B cell (primary cell): Measurements from ENCODE around the gene URB1. TPM values are rescaled to one million over a fixed set of nuclear protein-coding genes. Genes with fewer than 3 reads are reported as not detected.
A peak's percentile ranks its signal among the peaks of the same experiment; 100 is the strongest.

Source experiments
- ATAC-seq: fragments of 200-7000 bp; cut with Tn5 transposase; one replicate; pipeline ENCODE4 v1.10.0; 2021; ENCODE audit warnings: low read depth, mild to moderate bottlenecking, moderate number of reproducible peaks, moderate library complexity
- CTCF ChIA-PET: fragments of 350-600 bp; sonication (Branson Sonifier 250); formaldehyde crosslinking; loops from one replicate; lab custom pipeline; 2021; ENCODE audit warnings: antibody characterized with exemption, inconsistent platforms; lab: Charles Lee
- POLR2A ChIA-PET: fragments of 350-600 bp; sonication (Branson Sonifier 250); formaldehyde crosslinking; loops from one replicate; lab custom pipeline; 2021; ENCODE audit warnings: antibody characterized with exemption; lab: Charles Lee
- DNase-seq: peaks from one replicate; pipeline ENCODE4 v3.0.0; 2013
- H2AFZ ChIP-seq: 2 replicates; pipeline ENCODE4 v1.6.1; 2012; ENCODE audit warnings: mild to moderate bottlenecking, low read depth, low read length; ENCODE audit not compliant: insufficient read depth, poor library complexity, severe bottlenecking
- H3K27ac ChIP-seq, 2 donors: 1 replicate in 1 of 2; 2 replicates in 1 of 2; pipeline ENCODE4 v1.5.1; 2012 to 2013; ENCODE audit warnings: low read length in 2 of 2, mild to moderate bottlenecking in 2 of 2, moderate library complexity in 1 of 2
- H3K27me3 ChIP-seq, 4 experiments: fragments of 200-600 bp in 1 of 4; sonication (generic) in 1 of 4; replicated peaks in 1 of 4; 1 replicate in 2 of 4; 2 replicates in 2 of 4; pipeline versions ENCODE4 v1.6.1 to v1.7.0; 2013 to 2016; ENCODE audit warnings: low read length in 3 of 4, mild to moderate bottlenecking in 2 of 4, mixed read lengths in 1 of 4, moderate library complexity in 1 of 4; ENCODE audit not compliant: insufficient read depth in 4 of 4, control insufficient read depth in 3 of 4; ENCODE audit errors: control extremely low read depth in 1 of 4
- H3K36me3 ChIP-seq, 2 experiments: replicated peaks in 1 of 2; 1 replicate in 1 of 2; 2 replicates in 1 of 2; pipeline versions ENCODE4 v1.6.1 to v1.7.1; 2013; ENCODE audit warnings: low read length in 1 of 2; ENCODE audit not compliant: insufficient read depth in 2 of 2, control insufficient read depth in 1 of 2; ENCODE audit errors: control extremely low read depth in 1 of 2, extremely low read depth in 1 of 2
- H3K4me1 ChIP-seq, 2 donors: fragments of 200-600 bp in 1 of 2; sonication (generic) in 1 of 2; 1 replicate in 1 of 2; 2 replicates in 1 of 2; pipeline versions ENCODE4 v1.5.1 to v1.6.1; 2013 to 2017; ENCODE audit warnings: low read length in 2 of 2; ENCODE audit not compliant: control insufficient read depth in 2 of 2, insufficient read depth in 2 of 2
- H3K4me2 ChIP-seq: replicated peaks from 2 replicates; pipeline ENCODE3; 2012; ENCODE audit warnings: mild to moderate bottlenecking, low read depth, low read length; ENCODE audit not compliant: poor library complexity, severe bottlenecking
- H3K4me3 ChIP-seq, 5 experiments: fragments of 200-600 bp in 1 of 5; sonication (generic) in 1 of 5; 1 replicate in 3 of 5; 2 replicates in 2 of 5; pipeline versions ENCODE4 v1.5.1 to v1.7.0; 2011 to 2016; ENCODE audit warnings: low read length in 4 of 5, mild to moderate bottlenecking in 4 of 5, low read depth in 2 of 5, control low read depth in 1 of 5, moderate library complexity in 1 of 5; ENCODE audit not compliant: insufficient read depth in 1 of 5; ENCODE audit errors: control extremely low read depth in 1 of 5, extremely low read depth in 1 of 5
- H3K79me2 ChIP-seq: fragments of 200-600 bp; sonication (generic); one replicate; pipeline ENCODE4 v1.6.0; 2016; ENCODE audit warnings: low read length; ENCODE audit not compliant: control insufficient read depth, insufficient read depth
- H3K9ac ChIP-seq: fragments of 200-600 bp; sonication (generic); 2 replicates; pipeline ENCODE4 v1.6.1; 2017; ENCODE audit warnings: mild to moderate bottlenecking, low read length, moderate library complexity
- H3K9me3 ChIP-seq, 3 donors: one replicate each; pipeline versions ENCODE4 v1.6.1 to v1.7.1; 2013; ENCODE audit warnings: low read length in 2 of 3; ENCODE audit not compliant: control insufficient read depth in 2 of 3, insufficient read depth in 1 of 3; ENCODE audit errors: control extremely low read depth in 1 of 3
- H4K20me1 ChIP-seq: 2 replicates; pipeline ENCODE4 v1.6.0; 2012; ENCODE audit warnings: mild to moderate bottlenecking, low read length; ENCODE audit not compliant: insufficient read depth, control insufficient read depth, poor library complexity, severe bottlenecking
- H3K27ac Mint-ChIP-seq: one replicate; pipeline ENCODE4 v1.8.0; 2021; ENCODE audit warnings: mixed read lengths
- H3K27me3 Mint-ChIP-seq: one replicate; pipeline ENCODE4 v1.8.0; 2021; ENCODE audit warnings: mixed read lengths
- H3K4me1 Mint-ChIP-seq: one replicate; pipeline ENCODE4 v1.8.0; 2021; ENCODE audit warnings: mixed read lengths
- H3K4me3 Mint-ChIP-seq: one replicate; pipeline ENCODE4 v1.8.0; 2021; ENCODE audit warnings: mixed read lengths
- H3K9me3 Mint-ChIP-seq: one replicate; pipeline ENCODE4 v1.8.0; 2022; ENCODE audit warnings: mixed read lengths; ENCODE audit not compliant: insufficient read depth
- CTCF ChIP-seq: fragments of 200-600 bp; IDR thresholded peaks from one replicate; pipeline ENCODE4 v1.8.0; 2022; ENCODE audit warnings: antibody characterized with exemption, mild to moderate bottlenecking
- EZH2 ChIP-seq: IDR thresholded peaks from 2 replicates; pipeline ENCODE4 v1.6.1; 2012; ENCODE audit warnings: borderline replicate concordance, low read depth, mild to moderate bottlenecking, moderate library complexity, low read length; ENCODE audit not compliant: insufficient read depth, poor library complexity, severe bottlenecking
- WGBS: methylation state at CpG from one replicate; pipeline ENCODE4 v1.1.5; 2013; ENCODE audit warnings: missing lambda C conversion rate; ENCODE audit not compliant: insufficient coverage; 5-methylcytosine and 5-hydroxymethylcytosine counted together
- intact Hi-C: fragments of 100-400 bp; cut with micrococcal nuclease; formaldehyde crosslinking; loops from one replicate; pipeline ENCODE4 v1.10.0; 2022
- polyA plus RNA-seq: library from polyadenylated mRNA; depleted of rRNA; stranded (reverse); fragments of >200 nt; gene quantifications from 2 replicates; pipeline ENCODE4 v1.2.3, GENCODE V29; 2012
- total RNA-seq, 2 donors: library from RNA; stranded (reverse); fragments of 120-200 nt in 1 of 2; gene quantifications; 1 replicate in 1 of 2; 2 replicates in 1 of 2; pipeline versions ENCODE4 v1.2.3 to v1.2.4, GENCODE V29; 2013 to 2022

URB1 gene
- total and polyA plus RNA-seq, 2 donors (not counting 1 experiment from before 2014, with no cell fraction given) = 4.7 to 15.2 TPM

DNA sequence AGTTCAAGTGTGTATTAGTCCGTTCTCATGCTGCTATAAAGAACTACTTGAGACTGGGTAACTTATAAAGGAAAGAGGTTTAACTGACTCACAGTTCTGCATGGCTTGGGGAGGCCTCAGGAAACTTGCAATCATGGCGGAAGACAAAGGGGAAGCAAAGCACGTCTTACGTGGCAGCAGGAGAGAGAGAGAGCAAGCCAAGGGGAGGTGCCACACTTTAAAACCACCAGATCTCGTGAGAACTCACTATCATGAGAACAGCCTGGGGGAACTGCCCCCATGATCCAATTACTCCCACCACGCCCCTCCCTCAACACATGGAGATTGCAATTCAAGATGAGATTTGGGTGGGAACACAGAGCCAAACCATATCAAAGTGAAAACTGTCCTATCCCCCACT lies 109.8 kb downstream of the URB1 start:
- Histone ChIP-seq H3K27me3 (no peaks in the 10 kb centered on the region), H3K9ac (no peak overlapping the region), H3K4me2 (no peak overlapping the region), H3K4me3 (no peak overlapping the region), H2AFZ (no peak overlapping the region), H3K36me3 (no peaks in the 10 kb centered on the region), H3K79me2 (peaks cover 14% of the 10 kb centered on the region), H4K20me1 (no peaks in the 10 kb centered on the region), H3K9me3 (no peaks in the 10 kb centered on the region), H3K27ac (no peak overlapping the region), H3K4me1 (peaks cover 12 to 18% of the 10 kb centered on the region in 2 donors)
- POLR2A ChIA-PET = no interaction called here
- no peak for TF ChIP-seq EZH2
- no peak for TF ChIP-seq CTCF
- intact Hi-C loops = no loop called here
- no peak for ATAC-seq
- Mint-ChIP-seq H3K27ac (no peak overlapping the region), H3K4me3 (no peak overlapping the region), H3K9me3 (no peaks in the 10 kb centered on the region), H3K27me3 (no peaks in the 10 kb centered on the region), H3K4me1 (peaks cover 21% of the 10 kb centered on the region)
- DNase-seq = no peak
- WGBS = 98% methylated on average over 4 of the region's 6 CpGs
- CTCF ChIA-PET = no interaction called here

- DNase-seq = no peak
- Mint-ChIP-seq H3K4me1 (peaks cover 22% of the 10 kb centered on the region), H3K4me3 (no peak overlapping the region), H3K27ac (peak overlapping the region; percentile 3), H3K9me3 (no peaks in the 10 kb centered on the region), H3K27me3 (no peaks in the 10 kb centered on the region)
- intact Hi-C loops = no loop called here
- H3K79me2 ChIP-seq = peaks cover 21% of the 10 kb centered on the region
- no peak overlapping the region for H3K27ac ChIP-seq
- no peak for ATAC-seq
- H3K9me3 ChIP-seq = no peaks in the 10 kb centered on the region
- H2AFZ ChIP-seq = no peak overlapping the region
- 97% methylated on average over 5 of the region's 7 CpGs for WGBS
- no peak overlapping the region for H3K9ac ChIP-seq
- H3K27me3 ChIP-seq = no peaks in the 10 kb centered on the region
- H3K4me1 ChIP-seq = peaks cover 16 to 22% of the 10 kb centered on the region in 2 donors
- H3K36me3 ChIP-seq = no peaks in the 10 kb centered on the region
- ChIA-PET POLR2A (no interaction called here), CTCF (no interaction called here)
- no peak overlapping the region for H3K4me2 ChIP-seq
- no peak overlapping the region for H3K4me3 ChIP-seq
- no peaks in the 10 kb centered on the region for H4K20me1 ChIP-seq
- no peak for TF ChIP-seq CTCF
- TF ChIP-seq EZH2 = no peak
Observed at GRCh38 chr21:32281531-32281930, 111.3 kb downstream of the URB1 start.
